Kidney (tissue), 14 donors: ENCODE results near the gene MBOAT2. TPM values are rescaled to one million over a fixed set of nuclear protein-coding genes. Genes with fewer than 3 reads are reported as not detected.

Experiments
- DNase-seq, 5 donors: peaks; one replicate each; pipeline ENCODE4 v3.0.0-alpha.2; 2013 to 2020
- FAIRE-seq: peaks from 2 replicates; lab custom pipeline; 2012; peaks lifted over from hg19 to GRCh38; lab: Jason Lieb, UNC
- H3K27ac ChIP-seq, 2 donors: one replicate each; pipeline ENCODE4 v1.7.0; 2013; ENCODE audit warnings: low read depth in 2 of 2, low read length in 2 of 2, inconsistent platforms in 1 of 2
- H3K27me3 ChIP-seq: one replicate; pipeline ENCODE4 v1.7.1; 2013; ENCODE audit warnings: low read length, inconsistent platforms; ENCODE audit not compliant: control insufficient read depth, insufficient read depth
- H3K36me3 ChIP-seq, 3 donors: one replicate each; pipeline versions ENCODE4 v1.7.0 to v1.7.1; 2013; ENCODE audit warnings: low read length in 3 of 3, control low read depth in 1 of 3, inconsistent platforms in 1 of 3; ENCODE audit not compliant: insufficient read depth in 3 of 3, control insufficient read depth in 2 of 3
- H3K4me1 ChIP-seq, 3 donors: one replicate each; pipeline versions ENCODE4 v1.7.0 to v1.7.1; 2013; ENCODE audit warnings: low read length in 3 of 3, inconsistent platforms in 1 of 3, low read depth in 1 of 3; ENCODE audit not compliant: control insufficient read depth in 2 of 3, insufficient read depth in 2 of 3
- H3K4me3 ChIP-seq, 3 donors: one replicate each; pipeline versions ENCODE4 v1.7.0 to v1.8.1; 2013; ENCODE audit warnings: low read length in 3 of 3, control low read depth in 1 of 3, inconsistent platforms in 1 of 3
- H3K9ac ChIP-seq, 3 donors: one replicate each; pipeline versions ENCODE4 v1.7.0 to v1.7.1; 2013; ENCODE audit warnings: low read length in 3 of 3, control low read depth in 1 of 3, inconsistent platforms in 1 of 3
- H3K9me3 ChIP-seq, 3 donors: one replicate each; pipeline versions ENCODE4 v1.7.0 to v1.7.1; 2013; ENCODE audit warnings: low read length in 3 of 3, control low read depth in 1 of 3, inconsistent platforms in 1 of 3; ENCODE audit not compliant: control insufficient read depth in 2 of 3, insufficient read depth in 1 of 3
- intact Hi-C: fragments of 100-400 bp; cut with DNase I; formaldehyde crosslinking; loops from one replicate; pipeline ENCODE4 v1.11.1; 2022
- polyA plus RNA-seq: library from polyadenylated mRNA; stranded (reverse); fragments of 350-450 nt; fragmentation: Illumina TruSeq; extraction: RNeasy Lipid Tissue Mini Kit (QIAGEN cat#74804); gene quantifications from one replicate; pipeline ENCODE4 v1.2.3, GENCODE V29; 2014; ENCODE audit warnings: low read depth, low replicate concordance; ENCODE audit not compliant: insufficient read depth
- total RNA-seq: library from RNA; stranded (reverse); fragmentation: NEBNext Ultra II Directional; extraction: Animal tissue kit (Norgen Biotek cat#: 25700); gene quantifications from one replicate; pipeline ENCODE4 v1.2.1, GENCODE V29; 2021
- TF ChIP-seq, protein P1 (sequence below): IDR thresholded peaks from 3 replicates; pipeline ENCODE4 v1.5.1; 2012; ENCODE audit warnings: mild to moderate bottlenecking, moderate library complexity, borderline replicate concordance; ENCODE audit not compliant: insufficient read depth; ENCODE audit errors: extremely low read depth
- donor health status: control.
- donor health status: control.
- donor health status: control.
- donor health status: control.
- donor health status: control.
- donor health status: DM: yes; HTN: yes; CAD: no.
- donor health status: Normal renal cell carcinoma (clear cell type).

Gene MBOAT2
- total and polyA plus RNA-seq, 2 donors from 2014 or later: 15.9 to 28.6 TPM

DNA sequence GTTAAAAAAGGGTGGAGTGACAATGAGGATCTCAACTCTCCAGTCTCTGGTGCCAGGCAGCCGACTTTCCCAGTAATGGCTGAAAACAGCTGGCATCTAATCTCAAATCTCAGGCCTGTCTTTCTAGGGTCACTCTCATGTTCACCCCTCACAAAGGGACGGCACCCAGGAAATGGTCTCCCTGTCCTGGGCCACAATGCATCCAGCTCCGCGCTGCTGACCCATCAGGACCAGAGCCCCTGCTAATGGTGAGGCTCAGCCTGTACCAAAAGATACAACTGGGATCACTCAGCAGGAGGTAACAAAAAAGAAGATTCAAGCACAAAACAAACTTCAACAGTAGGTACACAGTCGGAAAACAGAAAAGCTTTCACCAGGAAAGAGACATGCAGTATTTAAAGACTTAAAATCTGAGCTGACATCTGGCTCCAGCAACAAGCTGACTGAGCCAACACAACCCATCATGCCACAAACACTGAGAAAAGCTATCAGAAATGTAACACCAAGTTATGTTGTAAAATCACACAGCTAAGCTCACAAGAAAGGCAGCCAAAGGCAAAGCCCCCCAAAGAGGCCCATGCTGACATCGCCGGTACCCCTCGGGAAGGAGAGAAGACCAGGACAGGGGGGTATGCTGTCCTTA is 152.5 kb downstream of the MBOAT2 start:
- Histone ChIP-seq H3K27ac (no peak overlapping the region), H3K27me3 (no peaks in the 10 kb centered on the region), H3K36me3 (no peaks in the 10 kb centered on the region), H3K4me1 (no peaks in the 10 kb centered on the region), H3K9ac (no peak overlapping the region), H3K9me3 (no peaks in the 10 kb centered on the region), H3K4me3 (no peak overlapping the region)
- TF ChIP-seq, protein P1, sequence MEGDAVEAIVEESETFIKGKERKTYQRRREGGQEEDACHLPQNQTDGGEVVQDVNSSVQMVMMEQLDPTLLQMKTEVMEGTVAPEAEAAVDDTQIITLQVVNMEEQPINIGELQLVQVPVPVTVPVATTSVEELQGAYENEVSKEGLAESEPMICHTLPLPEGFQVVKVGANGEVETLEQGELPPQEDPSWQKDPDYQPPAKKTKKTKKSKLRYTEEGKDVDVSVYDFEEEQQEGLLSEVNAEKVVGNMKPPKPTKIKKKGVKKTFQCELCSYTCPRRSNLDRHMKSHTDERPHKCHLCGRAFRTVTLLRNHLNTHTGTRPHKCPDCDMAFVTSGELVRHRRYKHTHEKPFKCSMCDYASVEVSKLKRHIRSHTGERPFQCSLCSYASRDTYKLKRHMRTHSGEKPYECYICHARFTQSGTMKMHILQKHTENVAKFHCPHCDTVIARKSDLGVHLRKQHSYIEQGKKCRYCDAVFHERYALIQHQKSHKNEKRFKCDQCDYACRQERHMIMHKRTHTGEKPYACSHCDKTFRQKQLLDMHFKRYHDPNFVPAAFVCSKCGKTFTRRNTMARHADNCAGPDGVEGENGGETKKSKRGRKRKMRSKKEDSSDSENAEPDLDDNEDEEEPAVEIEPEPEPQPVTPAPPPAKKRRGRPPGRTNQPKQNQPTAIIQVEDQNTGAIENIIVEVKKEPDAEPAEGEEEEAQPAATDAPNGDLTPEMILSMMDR: no peak
- FAIRE-seq: no peak
- intact Hi-C loops: no loop called here
- DNase-seq: no peak

DNA sequence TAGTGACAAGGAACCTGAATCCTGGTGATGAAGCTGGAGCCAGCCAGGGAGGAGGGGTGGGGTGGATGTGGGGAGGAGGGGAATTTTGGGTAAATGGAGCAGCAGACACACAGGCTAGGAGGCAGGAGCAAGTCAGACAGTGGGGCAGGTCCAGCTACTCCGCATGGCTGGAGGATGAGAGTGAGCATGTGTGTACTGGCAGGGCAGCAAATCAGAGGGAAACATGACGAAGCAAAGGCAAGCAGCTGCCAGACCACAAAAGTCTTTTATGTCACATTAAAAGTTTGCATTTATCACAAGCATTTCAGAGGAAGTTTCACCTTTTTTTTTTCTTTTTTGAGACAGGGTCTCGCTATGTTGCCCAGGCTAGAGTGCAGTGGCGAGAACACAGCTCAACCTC is 154.2 kb downstream of the MBOAT2 start:
- intact Hi-C loops: no loop called here
- TF ChIP-seq, protein P1: no peak
- no peak for FAIRE-seq
- Histone ChIP-seq H3K27ac (no peak overlapping the region), H3K27me3 (no peaks in the 10 kb centered on the region), H3K4me3 (no peak overlapping the region), H3K36me3 (no peaks in the 10 kb centered on the region), H3K4me1 (no peaks in the 10 kb centered on the region), H3K9me3 (no peaks in the 10 kb centered on the region), H3K9ac (no peak overlapping the region)
- DNase-seq: no peak

DNA sequence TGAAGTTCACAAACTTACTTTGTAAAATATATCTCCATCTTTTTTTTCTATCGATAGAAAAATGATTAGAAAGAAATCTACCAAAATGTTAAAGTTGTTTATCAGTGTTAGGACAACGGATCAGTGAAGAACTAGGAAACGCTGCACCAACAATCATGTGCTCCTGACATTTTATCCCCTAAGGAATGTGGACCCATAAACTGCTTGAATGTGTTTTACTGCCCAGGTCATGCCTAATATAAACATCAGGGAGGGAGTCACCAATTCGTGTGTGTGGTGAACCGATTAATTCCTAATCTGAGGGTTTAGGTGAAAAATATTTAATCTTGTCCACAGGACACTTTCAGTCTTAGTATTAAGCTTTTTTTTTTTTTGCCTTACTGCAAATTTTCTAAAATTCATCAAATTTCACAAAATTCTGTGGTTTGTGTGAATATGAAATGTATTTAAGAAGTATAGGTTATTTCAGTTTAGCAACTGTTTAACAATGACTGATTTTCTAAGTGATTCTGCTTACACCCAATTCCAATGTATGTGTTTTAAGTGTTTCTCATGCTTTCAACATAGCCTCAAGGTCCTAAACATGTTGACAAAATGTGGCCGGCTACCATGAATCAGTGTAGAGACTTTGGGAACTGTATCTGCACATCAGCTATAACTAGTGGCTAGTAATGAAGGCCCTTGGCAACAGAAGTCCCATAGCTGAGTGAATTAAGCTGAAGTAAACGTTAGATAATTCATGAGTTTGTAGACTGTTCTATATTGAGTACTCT is 155.0 kb downstream of the MBOAT2 start:
- TF ChIP-seq, protein P1: no peak
- no peak for FAIRE-seq

More for the DNA sequence above, 155.0 kb downstream of the MBOAT2 start:
- Histone ChIP-seq H3K9me3 (no peaks in the 10 kb centered on the region), H3K27ac (no peak overlapping the region), H3K9ac (no peak overlapping the region), H3K4me1 (no peaks in the 10 kb centered on the region), H3K27me3 (no peaks in the 10 kb centered on the region), H3K4me3 (no peak overlapping the region), H3K36me3 (no peaks in the 10 kb centered on the region)
- peak in 2 of 5 donors; percentile 70 to 82 for DNase-seq
- intact Hi-C loops: no loop called here
